HEK293T (cell line): ENCODE measurements around the gene ZNF180.

Experiments used
- ARNT ChIP-seq: fragments of 450-650 bp; IDR thresholded peaks from 2 replicates; pipeline ENCODE4 v1.6.1; 2017; ENCODE audit warnings: mild to moderate bottlenecking
- CTBP1 ChIP-seq: fragments of 450-650 bp; IDR thresholded peaks from 2 replicates; pipeline ENCODE4 v1.6.1; 2016; ENCODE audit warnings: borderline replicate concordance
- ELF4 ChIP-seq: fragments of 450-650 bp; IDR thresholded peaks from 2 replicates; pipeline ENCODE4 v1.6.1; 2017; ENCODE audit warnings: antibody characterized with exemption
- FOXK2 ChIP-seq: fragments of 450-650 bp; IDR thresholded peaks from 2 replicates; pipeline ENCODE4 v1.6.1; 2016; ENCODE audit warnings: mild to moderate bottlenecking
- FOXM1 ChIP-seq: fragments of 450-650 bp; IDR thresholded peaks from 2 replicates; pipeline ENCODE4 v1.6.1; 2017; ENCODE audit warnings: mild to moderate bottlenecking, borderline replicate concordance
- HDGF ChIP-seq: fragments of 450-650 bp; IDR thresholded peaks from 2 replicates; pipeline ENCODE4 v1.6.1; 2017; ENCODE audit warnings: antibody characterized with exemption, borderline replicate concordance
- PKNOX1 ChIP-seq: fragments of 450-650 bp; IDR thresholded peaks from 2 replicates; pipeline ENCODE4 v1.6.1; 2016
- SP1 ChIP-seq: fragments of 450-650 bp; IDR thresholded peaks from 2 replicates; pipeline ENCODE4 v1.6.1; 2017
- SUZ12 ChIP-seq: fragments of 450-650 bp; IDR thresholded peaks from 2 replicates; pipeline ENCODE4 v1.6.1; 2016; ENCODE audit warnings: mild to moderate bottlenecking

- TF ChIP-seq SP1 = no peak
- no peak for TF ChIP-seq PKNOX1
- TF ChIP-seq ELF4 = no peak
- TF ChIP-seq FOXK2 = no peak
- TF ChIP-seq CTBP1 = no peak
- no peak for TF ChIP-seq SUZ12
- no peak for TF ChIP-seq FOXM1
- TF ChIP-seq ARNT = no peak
- no peak for TF ChIP-seq HDGF
Observed at GRCh38 chr19:44515907-44516306, 15.6 kb upstream of the ZNF180 start.
